GM12891 (cell line): Measurements from ENCODE around the gene SCN7A.

Experiments
- PAX5 ChIP-seq: IDR thresholded peaks from 2 replicates; pipeline ENCODE4 v1.6.1; 2011; ENCODE audit warnings: low read length, moderate library complexity, mild to moderate bottlenecking; ENCODE audit not compliant: insufficient read depth, severe bottlenecking
- POLR2A ChIP-seq: IDR thresholded peaks from 2 replicates; pipeline ENCODE4 v1.6.1; 2011; ENCODE audit warnings: low read depth, low read length, control low read depth
- POLR2AphosphoS5 ChIP-seq: IDR thresholded peaks from 2 replicates; pipeline ENCODE4 v1.6.1; 2011; ENCODE audit warnings: low read depth, low read length, control low read depth
- TAF1 ChIP-seq: IDR thresholded peaks from 2 replicates; pipeline ENCODE4 v1.6.1; 2011; ENCODE audit warnings: low read depth, low read length, control low read depth

DNA sequence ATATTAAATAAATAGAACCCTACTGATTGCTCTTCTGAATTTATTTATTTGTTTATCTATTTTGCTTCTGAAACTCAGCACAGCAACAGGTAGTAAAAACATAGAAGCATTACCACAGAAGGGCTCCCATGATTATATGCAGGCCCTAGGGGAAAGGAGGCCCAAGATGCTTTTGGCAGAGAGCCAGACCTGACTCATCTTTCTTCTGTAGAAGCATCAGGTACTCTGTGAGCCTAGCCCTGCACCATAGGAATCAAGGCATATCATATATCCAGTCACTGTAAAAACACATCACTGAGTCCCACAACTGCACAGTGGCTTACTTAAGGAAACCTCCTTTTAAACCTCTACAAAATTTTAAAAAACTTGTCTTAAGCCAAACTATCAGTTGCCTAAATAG lies 120.1 kb downstream of the SCN7A start:
- TF ChIP-seq PAX5 (no peak), POLR2AphosphoS5 (no peak), POLR2A (no peak), TAF1 (no peak)
